HEK293 (cell line): Measurements from ENCODE around the gene MGAT5B.

Experiments used
- CTCF ChIA-PET: fragments of 350-600 bp; formaldehyde crosslinking; extraction: SDS; loops from one replicate; lab custom pipeline; 2021; ENCODE audit warnings: antibody characterized with exemption; lab: Yijun Ruan, JAX
- POLR2A ChIA-PET: fragments of 300-600 bp; formaldehyde crosslinking; extraction: SDS; loops from one replicate; lab custom pipeline; 2020; ENCODE audit warnings: antibody characterized with exemption, inconsistent platforms; lab: Yijun Ruan, JAX
- H3K27ac ChIP-seq: fragments of 200-500 bp; sonication (Bioruptor generic); 2 replicates; pipeline ENCODE4 v1.5.1; 2014; ENCODE audit warnings: low read depth, low read length, control low read depth, inconsistent platforms; ENCODE audit errors: extremely low read depth
- H3K36me3 ChIP-seq, 2 experiments: fragments of 200-500 bp in 1 of 2; sonication (Bioruptor generic) in 1 of 2; 1 replicate in 1 of 2; 2 replicates in 1 of 2; pipeline ENCODE4 v1.5.1; 2014 to 2017; ENCODE audit warnings: inconsistent platforms in 2 of 2, low read length in 2 of 2; ENCODE audit not compliant: control insufficient read depth in 2 of 2, insufficient read depth in 1 of 2
- H3K4me1 ChIP-seq: fragments of 200-500 bp; sonication (Bioruptor generic); 2 replicates; pipeline ENCODE4 v1.5.1; 2014; ENCODE audit warnings: mild to moderate bottlenecking, low read length, inconsistent platforms; ENCODE audit not compliant: control insufficient read depth, insufficient read depth
- H3K4me3 ChIP-seq: 2 replicates; pipeline ENCODE4 v1.5.1; 2011; ENCODE audit warnings: low read depth, mild to moderate bottlenecking, control low read depth, low read length, moderate library complexity
- H3K9me3 ChIP-seq: fragments of 200-500 bp; sonication (Bioruptor generic); 2 replicates; pipeline ENCODE4 v1.5.1; 2014; ENCODE audit warnings: low read depth, low read length, inconsistent platforms; ENCODE audit not compliant: control insufficient read depth, insufficient read depth
- GFI1B ChIP-seq: fragments of 450-650 bp; formaldehyde crosslinking; IDR thresholded peaks from 2 replicates; pipeline ENCODE4 v1.5.1; 2016; ENCODE audit warnings: missing biosample characterization, missing genetic modification characterization
- INSM2 ChIP-seq: fragments of 450-650 bp; formaldehyde crosslinking; IDR thresholded peaks from 2 replicates; pipeline ENCODE4 v1.5.1; 2016; ENCODE audit warnings: missing biosample characterization, missing genetic modification characterization
- KLF10 ChIP-seq: fragments of 450-650 bp; IDR thresholded peaks from 2 replicates; pipeline ENCODE4 v1.5.1; 2018; ENCODE audit warnings: missing biosample characterization, mild to moderate bottlenecking, missing genetic modification characterization
- YY2 ChIP-seq: fragments of 450-650 bp; formaldehyde crosslinking; IDR thresholded peaks from 2 replicates; pipeline ENCODE4 v1.5.1; 2016; ENCODE audit warnings: missing biosample characterization, missing genetic modification characterization
- ZBTB11 ChIP-seq: fragments of 450-650 bp; formaldehyde crosslinking; conservative IDR thresholded peaks from 2 replicates; pipeline ENCODE4 v1.5.1; 2016; ENCODE audit warnings: low read depth, missing biosample characterization, missing genetic modification characterization
- ZBTB8A ChIP-seq: fragments of 450-650 bp; formaldehyde crosslinking; IDR thresholded peaks from 2 replicates; pipeline ENCODE4 v1.5.1; 2016; ENCODE audit warnings: missing biosample characterization, missing genetic modification characterization
- ZFHX2 ChIP-seq: fragments of 450-650 bp; formaldehyde crosslinking; conservative IDR thresholded peaks from 2 replicates; pipeline ENCODE4 v1.5.1; 2016; ENCODE audit warnings: missing biosample characterization, missing genetic modification characterization
- ZNF2 ChIP-seq: fragments of 450-650 bp; formaldehyde crosslinking; IDR thresholded peaks from 2 replicates; pipeline ENCODE4 v1.5.1; 2016; ENCODE audit warnings: missing biosample characterization, missing genetic modification characterization
- ZNF24 ChIP-seq: fragments of 450-650 bp; formaldehyde crosslinking; IDR thresholded peaks from 2 replicates; pipeline ENCODE4 v1.5.1; 2016; ENCODE audit warnings: missing biosample characterization, missing genetic modification characterization
- ZNF292 ChIP-seq: fragments of 450-650 bp; formaldehyde crosslinking; IDR thresholded peaks from 2 replicates; pipeline ENCODE4 v1.5.1; 2016; ENCODE audit warnings: low read depth, missing biosample characterization, missing genetic modification characterization, borderline replicate concordance
- ZNF580 ChIP-seq: fragments of 450-650 bp; formaldehyde crosslinking; IDR thresholded peaks from 2 replicates; pipeline ENCODE4 v1.5.1; 2016; ENCODE audit warnings: missing biosample characterization, missing genetic modification characterization
- ZNF600 ChIP-seq: fragments of 450-650 bp; formaldehyde crosslinking; IDR thresholded peaks from 2 replicates; pipeline ENCODE4 v1.5.1; 2016; ENCODE audit warnings: missing biosample characterization, missing genetic modification characterization
- ZNF704 ChIP-seq: fragments of 450-650 bp; formaldehyde crosslinking; IDR thresholded peaks from 2 replicates; pipeline ENCODE4 v1.5.1; 2016; ENCODE audit warnings: missing biosample characterization, missing genetic modification characterization
- ZNF830 ChIP-seq: fragments of 450-650 bp; IDR thresholded peaks from 2 replicates; pipeline ENCODE4 v1.5.0; 2018; ENCODE audit warnings: missing biosample characterization, missing genetic modification characterization, low read depth, mild to moderate bottlenecking, moderate library complexity
- ZSCAN4 ChIP-seq: fragments of 450-650 bp; formaldehyde crosslinking; IDR thresholded peaks from 2 replicates; pipeline ENCODE4 v1.5.1; 2017; ENCODE audit warnings: missing biosample characterization, missing genetic modification characterization

The MGAT5B gene

GRCh38 chr17:76986365-76986764 is 118.2 kb downstream of the MGAT5B start:
- ChIA-PET POLR2A (no interaction called here), CTCF (no interaction called here)
- no peak overlapping the region for H3K4me3 ChIP-seq

More at GRCh38 chr17:76986365-76986764, 118.2 kb downstream of the MGAT5B start:
- H3K27ac ChIP-seq: no peak overlapping the region
- no peaks in the 10 kb centered on the region for H3K4me1 ChIP-seq
- no peaks in the 10 kb centered on the region for H3K9me3 ChIP-seq
- H3K36me3 ChIP-seq: no peaks in the 10 kb centered on the region
- TF ChIP-seq ZSCAN4: no peak
- TF ChIP-seq KLF10 (tag by site-specific recombination): no peak
- no peak for TF ChIP-seq ZNF580 (tag by site-specific recombination)
- no peak for TF ChIP-seq ZBTB8A
- TF ChIP-seq ZFHX2 (tag by site-specific recombination): no peak
- TF ChIP-seq ZNF830 (tag by site-specific recombination): no peak
- no peak for TF ChIP-seq ZNF292
- no peak for TF ChIP-seq ZNF24
- no peak for TF ChIP-seq INSM2 (tag by site-specific recombination)
- no peak for TF ChIP-seq YY2
- TF ChIP-seq ZNF600 (tag by site-specific recombination): no peak
- TF ChIP-seq ZNF2 (tag by site-specific recombination): no peak
- TF ChIP-seq GFI1B (tag by site-specific recombination): no peak
- TF ChIP-seq ZNF704 (tag by site-specific recombination): no peak
- no peak for TF ChIP-seq ZBTB11 (tag by site-specific recombination)
- TF ChIP-seq, all 188 proteins: peak for 0
